Osteoblast (primary cell): ENCODE data around the gene LCTL. TPM values are rescaled to one million over a fixed set of nuclear protein-coding genes. Genes with fewer than 3 reads are reported as not detected.

Experiments used
- DNase-seq: peaks from one replicate; pipeline ENCODE4 v3.0.0; 2011; ENCODE audit warnings: low spot score, mixed read lengths; ENCODE audit not compliant: insufficient read length; ENCODE audit errors: missing footprints
- H2AFZ ChIP-seq: 2 replicates; pipeline ENCODE4 v1.6.0; 2011; ENCODE audit warnings: mild to moderate bottlenecking, low read length
- H3K27ac ChIP-seq: 2 replicates; pipeline ENCODE4 v1.5.1; 2011; ENCODE audit warnings: mild to moderate bottlenecking, low read depth, low read length, moderate library complexity
- H3K27me3 ChIP-seq: 2 replicates; pipeline ENCODE4 v1.6.0; 2012; ENCODE audit warnings: mild to moderate bottlenecking, control low read depth, inconsistent platforms, low read length, moderate library complexity; ENCODE audit not compliant: insufficient read depth
- H3K36me3 ChIP-seq: 2 replicates; pipeline ENCODE4 v1.5.1; 2011; ENCODE audit warnings: mild to moderate bottlenecking, low read length, control low read depth, moderate library complexity; ENCODE audit not compliant: insufficient read depth
- H3K4me1 ChIP-seq: 2 replicates; pipeline ENCODE4 v1.5.1; 2011; ENCODE audit warnings: mild to moderate bottlenecking, low read length, control low read depth, moderate library complexity; ENCODE audit not compliant: insufficient read depth
- H3K4me2 ChIP-seq: 2 replicates; pipeline ENCODE4 v1.6.0; 2011; ENCODE audit warnings: mild to moderate bottlenecking, low read length; ENCODE audit not compliant: insufficient read depth
- H3K4me3 ChIP-seq: fragments of 200-600 bp; sonication (generic); 3 replicates; pipeline ENCODE4 v1.5.1; 2012; ENCODE audit warnings: mild to moderate bottlenecking, low read length, inconsistent platforms; ENCODE audit not compliant: insufficient read depth
- H3K79me2 ChIP-seq: 2 replicates; pipeline ENCODE4 v1.6.0; 2012; ENCODE audit warnings: mild to moderate bottlenecking, low read length, control low read depth, inconsistent platforms; ENCODE audit not compliant: insufficient read depth
- H3K9me3 ChIP-seq: 2 replicates; pipeline ENCODE4 v1.5.1; 2011; ENCODE audit warnings: low read depth, low read length, control low read depth
- H4K20me1 ChIP-seq: 2 replicates; pipeline ENCODE4 v1.6.0; 2012; ENCODE audit warnings: mild to moderate bottlenecking, low read length, control low read depth; ENCODE audit not compliant: insufficient read depth
- CTCF ChIP-seq: IDR thresholded peaks from 2 replicates; pipeline ENCODE4 v1.5.1; 2011; ENCODE audit warnings: mild to moderate bottlenecking, low read depth, low read length, moderate library complexity; ENCODE audit errors: extremely low read depth
- total RNA-seq: library from RNA; depleted of rRNA; stranded (reverse); fragments of >200 nt; gene quantifications from 2 replicates; pipeline ENCODE4 v1.2.3, GENCODE V29; 2012

LCTL gene
- total RNA-seq, 1 donor, result 1.4 TPM

DNA sequence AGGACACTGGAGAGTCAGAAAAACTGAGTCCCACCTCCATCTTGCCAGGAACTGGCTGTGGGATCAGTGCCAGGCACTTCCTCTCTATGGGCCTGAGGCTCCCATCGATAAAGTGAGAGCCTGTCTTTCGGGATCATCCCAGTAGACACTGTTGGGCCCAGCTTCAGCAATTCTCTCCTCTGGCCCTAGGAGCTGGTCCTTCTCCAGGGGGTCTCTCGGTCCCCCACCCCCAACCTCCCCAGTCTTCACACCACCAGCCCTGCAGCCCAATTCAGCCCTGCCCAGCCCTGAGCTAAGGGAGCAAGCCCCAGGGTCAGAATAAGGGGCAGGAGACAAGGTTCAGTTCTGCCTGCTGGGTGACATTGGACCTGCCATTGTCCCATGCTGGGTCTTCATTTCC lies 4.5 kb upstream of the LCTL start:
- H3K4me1 ChIP-seq, result peaks cover 35% of the 10 kb centered on the region
- H3K36me3 ChIP-seq, result no peaks in the 10 kb centered on the region
- TF ChIP-seq CTCF, result no peak
- H4K20me1 ChIP-seq, result no peaks in the 10 kb centered on the region
- no peaks in the 10 kb centered on the region for H3K27me3 ChIP-seq
- H3K79me2 ChIP-seq, result no peaks in the 10 kb centered on the region
- no peak overlapping the region for H3K4me3 ChIP-seq
- H3K9me3 ChIP-seq, result no peaks in the 10 kb centered on the region
- no peak overlapping the region for H3K27ac ChIP-seq
- no peak for DNase-seq
- H3K4me2 ChIP-seq, result no peak overlapping the region
- H2AFZ ChIP-seq, result no peak overlapping the region

DNA sequence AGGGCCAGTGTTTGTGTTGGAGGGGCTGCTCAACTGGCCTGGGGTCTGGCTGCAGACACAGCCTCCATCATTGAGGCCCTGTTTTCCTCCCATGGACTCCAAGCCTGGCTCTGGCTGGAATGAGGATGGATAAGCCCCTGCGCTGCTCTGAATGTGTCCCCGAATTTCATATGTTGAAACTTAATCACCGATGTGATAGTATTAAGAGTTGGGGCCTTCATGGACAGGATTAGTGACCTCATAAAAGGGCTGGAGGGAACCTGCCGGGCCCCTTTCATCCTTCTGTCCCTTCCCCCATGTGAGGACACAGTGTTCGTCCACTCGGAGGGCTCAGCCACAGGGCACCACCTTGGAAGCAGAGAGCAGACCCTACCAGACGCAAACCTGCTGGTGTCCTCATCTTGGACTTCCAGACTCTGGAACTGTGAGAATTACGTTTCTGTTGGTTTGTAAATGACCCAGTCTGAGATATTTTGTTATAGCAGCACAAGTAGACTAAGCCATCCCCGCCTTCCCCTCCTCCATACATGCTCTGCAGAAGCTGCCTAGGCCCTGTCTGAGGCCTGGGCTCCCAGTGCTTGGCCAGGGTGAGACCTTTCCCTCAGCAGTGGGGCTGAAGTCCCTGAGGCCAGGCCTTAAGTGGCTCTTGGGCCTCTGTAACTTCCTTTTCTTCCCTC lies 3.8 kb upstream of the LCTL start:
- H3K79me2 ChIP-seq, result no peaks in the 10 kb centered on the region
- no peak overlapping the region for H3K27ac ChIP-seq
- no peak for TF ChIP-seq CTCF
- no peak overlapping the region for H3K4me3 ChIP-seq
- H3K9me3 ChIP-seq, result no peaks in the 10 kb centered on the region
- peaks cover 32% of the 10 kb centered on the region for H3K4me1 ChIP-seq
- H3K36me3 ChIP-seq, result no peaks in the 10 kb centered on the region
- no peaks in the 10 kb centered on the region for H4K20me1 ChIP-seq
- H2AFZ ChIP-seq, result no peak overlapping the region
- DNase-seq, result no peak
- no peaks in the 10 kb centered on the region for H3K27me3 ChIP-seq
- no peak overlapping the region for H3K4me2 ChIP-seq

GRCh38 chr15:66567897-66568296 lies 2.1 kb upstream of the LCTL start:
- Histone ChIP-seq H2AFZ (no peak overlapping the region), H3K4me2 (no peak overlapping the region), H3K4me3 (no peak overlapping the region), H3K27ac (no peak overlapping the region), H3K9me3 (no peaks in the 10 kb centered on the region), H3K27me3 (no peaks in the 10 kb centered on the region), H3K36me3 (no peaks in the 10 kb centered on the region), H4K20me1 (no peaks in the 10 kb centered on the region), H3K79me2 (no peaks in the 10 kb centered on the region), H3K4me1 (peaks cover 17% of the 10 kb centered on the region)
- no peak for DNase-seq
- TF ChIP-seq CTCF, result no peak

GRCh38 chr15:66566963-66567531 lies 1.2 kb upstream of the LCTL start:
- H3K27me3 ChIP-seq, result no peaks in the 10 kb centered on the region
- H3K4me3 ChIP-seq, result peak overlapping the region; percentile 41
- DNase-seq, result peak; percentile 93
- TF ChIP-seq CTCF, result peak; percentile 83
- no peaks in the 10 kb centered on the region for H4K20me1 ChIP-seq
- H3K36me3 ChIP-seq, result no peaks in the 10 kb centered on the region
- H3K4me1 ChIP-seq, result peaks cover 17% of the 10 kb centered on the region
- no peaks in the 10 kb centered on the region for H3K79me2 ChIP-seq
- no peaks in the 10 kb centered on the region for H3K9me3 ChIP-seq
- peak overlapping the region; percentile 17 for H3K27ac ChIP-seq
- H2AFZ ChIP-seq, result peak overlapping the region; percentile 88
- H3K4me2 ChIP-seq, result peak overlapping the region; percentile 68
